Kidney tubule cell (primary cell): Measurements from ENCODE around the gene PFKP.
"Not testable (repeated sequence)": the region's sequence is repeated elsewhere in the genome, so short reads cannot be mapped to it uniquely, and the experiment has no call there.

Source experiments
- DNase-seq: peaks from one replicate; pipeline ENCODE4 v3.0.0-alpha.2; 2018; ENCODE audit warnings: low spot score

PFKP gene

GRCh38 chr10:3098689-3099088, 31.3 kb downstream of the PFKP start:
- DNase-seq = no peak

- DNase-seq = peak; percentile 30
Observed at GRCh38 chr10:3099291-3100092, 32.1 kb downstream of the PFKP start.

GRCh38 chr10:3100093-3100792, 32.9 kb downstream of the PFKP start:
- no peak for DNase-seq

GRCh38 chr10:3100856-3101640, 33.7 kb downstream of the PFKP start:
- no peak for DNase-seq

- DNase-seq = peak; percentile 73
Observed at GRCh38 chr10:3102720-3103427, 35.5 kb downstream of the PFKP start.

- no peak for DNase-seq
Observed at GRCh38 chr10:3103646-3104045, 36.3 kb downstream of the PFKP start.

GRCh38 chr10:3104251-3104918, 37.0 kb downstream of the PFKP start:
- no peak for DNase-seq

- no peak for DNase-seq
Observed at GRCh38 chr10:3105166-3105565, 37.8 kb downstream of the PFKP start.

- DNase-seq = no peak
Observed at GRCh38 chr10:3105905-3106304, 38.6 kb downstream of the PFKP start.

- not testable (repeated sequence) for DNase-seq
Observed at GRCh38 chr10:3106328-3106727, 39.0 kb downstream of the PFKP start.

GRCh38 chr10:3106928-3107425, 39.6 kb downstream of the PFKP start:
- DNase-seq = no peak

GRCh38 chr10:3107426-3107961, 40.1 kb downstream of the PFKP start:
- peak; percentile 100 for DNase-seq

- no peak for DNase-seq
Observed at GRCh38 chr10:3108033-3108432, 40.7 kb downstream of the PFKP start.

GRCh38 chr10:3108575-3109105, 41.3 kb downstream of the PFKP start:
- no peak for DNase-seq

GRCh38 chr10:3109196-3109595, 41.8 kb downstream of the PFKP start:
- DNase-seq = no peak

GRCh38 chr10:3109633-3110032, 42.3 kb downstream of the PFKP start:
- no peak for DNase-seq

- DNase-seq = no peak
Observed at GRCh38 chr10:3110782-3111620, 43.7 kb downstream of the PFKP start.

GRCh38 chr10:3111621-3112163, 44.3 kb downstream of the PFKP start:
- DNase-seq = peak; percentile 55

- DNase-seq = no peak
Observed at GRCh38 chr10:3113343-3113720, 46.0 kb downstream of the PFKP start.

GRCh38 chr10:3115685-3116084, 48.3 kb downstream of the PFKP start:
- DNase-seq = no peak
